Spleen (tissue), 11 donors: ENCODE data around the gene KCNMB2. TPM values are rescaled to one million over a fixed set of nuclear protein-coding genes. Genes with fewer than 3 reads are reported as not detected.

ENCODE experiments used
- DNase-seq: peaks from one replicate; pipeline ENCODE4 v3.0.0-alpha.2; 2020
- H3K27ac ChIP-seq, 8 donors: fragments of 200-600 bp; sonication (generic) in 7 of 8; 1 replicate in 4 of 8; 2 replicates in 4 of 8; pipeline versions ENCODE4 v1.5.0 to v1.8.0; 2016 to 2021; ENCODE audit warnings: inconsistent platforms in 4 of 8, mild to moderate bottlenecking in 4 of 8, moderate library complexity in 1 of 8
- H3K27me3 ChIP-seq, 7 donors: fragments of 200-600 bp; sonication (generic) in 6 of 7; replicated peaks in 1 of 7; 1 replicate in 4 of 7; 2 replicates in 3 of 7; pipeline versions ENCODE4 v1.5.0 to v1.8.0; 2016 to 2021; ENCODE audit warnings: inconsistent platforms in 3 of 7, mild to moderate bottlenecking in 1 of 7
- H3K36me3 ChIP-seq, 6 donors: fragments of 200-600 bp; sonication (generic) in 5 of 6; 1 replicate in 4 of 6; 2 replicates in 2 of 6; pipeline versions ENCODE4 v1.5.0 to v1.8.0; 2016 to 2021; ENCODE audit warnings: inconsistent platforms in 2 of 6
- H3K4me1 ChIP-seq, 6 donors: fragments of 200-600 bp; sonication (generic) in 5 of 6; 1 replicate in 3 of 6; 2 replicates in 3 of 6; pipeline versions ENCODE4 v1.5.0 to v1.8.0; 2016 to 2021; ENCODE audit warnings: inconsistent platforms in 3 of 6
- H3K4me3 ChIP-seq, 8 donors: fragments of 200-600 bp; sonication (generic) in 7 of 8; 1 replicate in 4 of 8; 2 replicates in 4 of 8; pipeline versions ENCODE4 v1.5.0 to v1.8.0; 2016 to 2021; ENCODE audit warnings: inconsistent platforms in 4 of 8, mild to moderate bottlenecking in 4 of 8, moderate library complexity in 2 of 8
- H3K9me3 ChIP-seq, 8 donors: fragments of 200-600 bp; sonication (generic) in 7 of 8; 1 replicate in 4 of 8; 2 replicates in 4 of 8; pipeline versions ENCODE4 v1.5.0 to v1.8.0; 2016 to 2021; ENCODE audit warnings: inconsistent platforms in 4 of 8
- CTCF ChIP-seq, 11 experiments: fragments of 200-600 bp in 7 of 11; fragments of 450-650 bp in 4 of 11; sonication (generic) in 4 of 11; IDR thresholded peaks in 8 of 11; conservative IDR thresholded peaks in 3 of 11; 1 replicate in 7 of 11; 2 replicates in 4 of 11; pipeline versions ENCODE4 v1.4.0 to v1.8.0; 2016 to 2021; ENCODE audit warnings: antibody characterized with exemption in 11 of 11, inconsistent platforms in 4 of 11, mild to moderate bottlenecking in 1 of 11
- POLR2A ChIP-seq, 3 donors: fragments of 450-650 bp; IDR thresholded peaks; one replicate each; pipeline ENCODE4 v1.5.1; 2017; ENCODE audit warnings: antibody characterized with exemption in 3 of 3, mild to moderate bottlenecking in 1 of 3
- POLR2AphosphoS5 ChIP-seq, 3 donors: sonication (generic); formaldehyde crosslinking; IDR thresholded peaks; one replicate each; pipeline ENCODE4 v1.5.1; 2017; ENCODE audit warnings: antibody characterized with exemption in 3 of 3
- WGBS, 5 donors: extraction: QIAGEN DNeasy Blood & Tissue Kit in 3 of 5; methylation state at CpG; one replicate each; pipeline versions ENCODE4 v1.1.5 to v1.1.7; 2013 to 2018; 5-methylcytosine and 5-hydroxymethylcytosine counted together
- intact Hi-C: fragments of 100-400 bp; cut with DNase I; formaldehyde crosslinking; loops from one replicate; pipeline ENCODE4 v1.15.0; 2023; ENCODE audit warnings: low total_unique reads
- polyA plus RNA-seq, 3 donors: library from polyadenylated mRNA; stranded (reverse); fragments of 200-250 nt; gene quantifications; one replicate each; pipeline ENCODE4 v1.2.1, GENCODE V29; 2013
- total RNA-seq, 7 donors: library from RNA; depleted of rRNA in 3 of 7; stranded (reverse); fragments of >200 nt in 3 of 7; fragmentation: NEBNext Ultra II Directional in 4 of 7; extraction: Animal tissue kit (Norgen Biotek cat#: 25700) in 4 of 7; gene quantifications; one replicate each; pipeline versions ENCODE4 v1.1.0 to v1.2.1, GENCODE V29; 2016 to 2021
- donor health status: healthy with polysubstance abuse.
- donor health status: DM: no; HTN: no; CAD: no; lungs with moderate emphysema.
- donor health status: DM: no; HTN: no; CAD: no.
- donor health status: Bipolar disorder and iron deficiency.
- donor health status: healthy.
- donor health status: DM: no; HTN: no; CAD: no.
- donor health status: DM: yes; HTN: yes; CAD: no.

The KCNMB2 gene
- total and polyA plus RNA-seq, 10 donors = 0.03 to 0.70 (median 0.66) TPM; not detected in 5

DNA sequence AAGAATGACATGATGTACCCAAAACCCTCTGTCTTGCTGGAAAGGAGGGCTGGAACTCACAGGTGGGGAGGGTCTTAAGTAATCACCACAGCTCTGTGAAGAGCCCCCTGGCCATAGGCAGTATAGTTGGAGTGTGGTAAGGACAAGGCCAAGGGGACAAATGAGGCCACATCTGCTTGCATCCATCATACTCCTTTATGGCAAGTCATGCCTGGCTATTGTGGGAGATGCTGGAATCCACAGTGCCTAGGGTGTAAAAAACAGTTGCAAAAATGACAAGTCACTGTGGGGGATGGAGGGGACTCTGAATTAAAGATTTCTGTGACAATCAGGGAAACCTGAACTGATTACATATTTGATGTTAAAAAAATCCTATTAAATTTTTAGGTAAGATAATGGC is 258.5 kb downstream of the KCNMB2 start:
- no peak overlapping the region for H3K27ac ChIP-seq
- intact Hi-C loops = no loop called here
- DNase-seq = no peak
- TF ChIP-seq CTCF (IDR thresholded peaks at IDR 0.05 in 8 of 11, conservative IDR thresholded peaks at IDR 0.05 in 3 of 11) (no peak), POLR2AphosphoS5 (IDR thresholded peaks at IDR 0.05) (no peak), POLR2A (IDR thresholded peaks at IDR 0.05) (no peak)
- H3K4me3 ChIP-seq = no peak overlapping the region
- H3K36me3 ChIP-seq = no peaks in the 10 kb centered on the region
- no peaks in the 10 kb centered on the region for H3K27me3 ChIP-seq
- no peaks in the 10 kb centered on the region for H3K4me1 ChIP-seq
- H3K9me3 ChIP-seq = peaks cover 0 to 29% (median 25%) of the 10 kb centered on the region in 8 donors

- Histone ChIP-seq H3K36me3 (no peaks in the 10 kb centered on the region), H3K27me3 (no peaks in the 10 kb centered on the region), H3K4me3 (no peak overlapping the region), H3K4me1 (no peaks in the 10 kb centered on the region), H3K9me3 (peaks cover 0 to 23% (median 19%) of the 10 kb centered on the region in 8 donors), H3K27ac (no peak overlapping the region)
- no peak for DNase-seq
- TF ChIP-seq POLR2AphosphoS5 (IDR thresholded peaks at IDR 0.05) = no peak
- TF ChIP-seq CTCF (IDR thresholded peaks at IDR 0.05 in 8 of 11, conservative IDR thresholded peaks at IDR 0.05 in 3 of 11) = no peak
- TF ChIP-seq POLR2A (IDR thresholded peaks at IDR 0.05) = no peak
- intact Hi-C loops = no loop called here
- whole genome bisulfite sequencing, 5 donors = 60 to 74% (median 70%) methylated on average over 2 of the region's 2 CpGs
Observed at GRCh38 chr3:178795349-178795748, 259.1 kb downstream of the KCNMB2 start.

GRCh38 chr3:178802259-178802658 is 266.0 kb downstream of the KCNMB2 start:
- Histone ChIP-seq H3K27me3 (no peaks in the 10 kb centered on the region), H3K4me1 (no peaks in the 10 kb centered on the region), H3K27ac (no peak overlapping the region), H3K36me3 (no peaks in the 10 kb centered on the region), H3K4me3 (no peak overlapping the region), H3K9me3 (peaks cover 0 to 6% (median 2%) of the 10 kb centered on the region in 8 donors)
- DNase-seq = no peak
- intact Hi-C loops = no loop called here
- TF ChIP-seq CTCF (IDR thresholded peaks at IDR 0.05 in 8 of 11, conservative IDR thresholded peaks at IDR 0.05 in 3 of 11) (no peak), POLR2A (IDR thresholded peaks at IDR 0.05) (no peak), POLR2AphosphoS5 (IDR thresholded peaks at IDR 0.05) (no peak)
- WGBS, 5 donors = 69 to 83% (median 77%) methylated on average over 3 of the region's 3 CpGs

DNA sequence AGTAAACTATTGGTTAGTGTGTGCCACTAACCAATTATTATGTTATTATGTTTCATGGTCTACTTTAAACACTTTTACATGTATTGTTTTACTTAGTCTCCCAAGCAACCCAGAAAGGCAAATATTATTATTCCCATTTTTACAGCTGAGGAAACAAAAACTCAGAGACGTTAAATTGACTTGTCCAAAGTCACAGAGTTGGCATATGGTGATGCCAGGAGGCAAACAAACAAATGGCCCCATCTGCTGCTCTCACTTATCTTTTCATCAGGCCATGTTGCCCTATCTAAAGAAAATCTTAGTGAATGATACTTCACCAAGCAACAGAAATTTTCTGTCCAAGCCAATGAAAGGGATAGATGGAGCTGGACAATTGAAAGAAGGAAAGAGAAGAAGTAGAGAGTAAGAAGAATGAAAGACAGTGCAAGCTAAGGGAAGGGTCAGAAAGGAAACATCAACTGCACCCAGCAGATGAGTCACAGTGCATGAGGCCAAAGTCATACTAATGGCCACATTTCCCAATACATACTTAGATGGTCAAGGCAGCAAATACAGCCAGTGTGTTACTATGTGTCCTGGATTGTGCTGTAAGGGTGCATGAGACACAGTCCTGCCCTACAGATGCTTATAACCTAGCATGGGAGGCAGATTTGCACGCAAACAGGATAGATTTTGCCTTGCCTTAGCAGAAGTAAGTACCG is 266.9 kb downstream of the KCNMB2 start:
- intact Hi-C loops = no loop called here
- Histone ChIP-seq H3K36me3 (no peaks in the 10 kb centered on the region), H3K4me3 (no peak overlapping the region), H3K4me1 (no peaks in the 10 kb centered on the region), H3K27me3 (no peaks in the 10 kb centered on the region), H3K9me3 (peaks cover 0 to 4% (median under 1%) of the 10 kb centered on the region in 8 donors), H3K27ac (no peak overlapping the region)
- 82 to 92% (median 88%) methylated on average over 3 of the region's 3 CpGs for whole genome bisulfite sequencing, 5 donors
- DNase-seq = no peak
- TF ChIP-seq POLR2A (IDR thresholded peaks at IDR 0.05) (no peak), POLR2AphosphoS5 (IDR thresholded peaks at IDR 0.05) (no peak), CTCF (IDR thresholded peaks at IDR 0.05 in 8 of 11, conservative IDR thresholded peaks at IDR 0.05 in 3 of 11) (no peak)
